Endothelial cell of umbilical vein (primary cell): ENCODE results near the gene AKT3. TPM values are rescaled to one million over a fixed set of nuclear protein-coding genes. Genes with fewer than 3 reads are reported as not detected.

Source experiments
- BruUV-seq: library from RNA; stranded (reverse); fragments of 400-500 nt; replicated peaks from 2 replicates; lab custom pipeline; 2021; lab: Mats Ljungman, UMichigan
- CTCF ChIA-PET: fragments of 300-600, 350-600 bp; sonication (Branson Sonifier 250); formaldehyde crosslinking; loops from one replicate; lab custom pipeline; 2021; ENCODE audit warnings: antibody characterized with exemption, inconsistent platforms; lab: Charles Lee
- POLR2A ChIA-PET: fragments of 300-600, 350-600 bp; sonication (Branson Sonifier 250); formaldehyde crosslinking; loops from one replicate; lab custom pipeline; 2021; ENCODE audit warnings: antibody characterized with exemption, inconsistent platforms; lab: Charles Lee
- DNase-seq: peaks from one replicate; pipeline ENCODE4 v3.0.0-alpha.2; 2011; ENCODE audit warnings: low read depth, low spot score
- FAIRE-seq: peaks from 2 replicates; lab custom pipeline; 2011; peaks lifted over from hg19 to GRCh38; lab: Jason Lieb, UNC
- H2AFZ ChIP-seq: 2 replicates; pipeline ENCODE4 v1.6.0; 2012; ENCODE audit warnings: low read depth, low read length, control low read depth, inconsistent platforms
- H3K27ac ChIP-seq: 2 replicates; pipeline ENCODE4 v1.5.1; 2011; ENCODE audit warnings: low read depth, mild to moderate bottlenecking, control low read depth, low read length, moderate library complexity; ENCODE audit not compliant: insufficient read depth
- H3K27me3 ChIP-seq, 2 experiments: 2 replicates each; pipeline versions ENCODE4 v1.6.0 to v1.6.1; 2011; ENCODE audit warnings: low read length in 2 of 2, mixed read lengths in 1 of 2; ENCODE audit not compliant: control insufficient read depth in 2 of 2, insufficient read depth in 2 of 2
- H3K36me3 ChIP-seq, 2 experiments: 2 replicates in 1 of 2; 3 replicates in 1 of 2; pipeline ENCODE4 v1.5.1; 2011; ENCODE audit warnings: low read length in 2 of 2, mild to moderate bottlenecking in 1 of 2, moderate library complexity in 1 of 2; ENCODE audit not compliant: control insufficient read depth in 2 of 2, insufficient read depth in 2 of 2; ENCODE audit errors: extremely low read depth in 1 of 2
- H3K4me1 ChIP-seq: 3 replicates; pipeline ENCODE4 v1.5.1; 2011; ENCODE audit warnings: mild to moderate bottlenecking, low read length; ENCODE audit not compliant: control insufficient read depth, insufficient read depth; ENCODE audit errors: extremely low read depth
- H3K4me2 ChIP-seq: 2 replicates; pipeline ENCODE4 v1.6.1; 2011; ENCODE audit warnings: low read length, control low read depth, mixed read lengths; ENCODE audit not compliant: insufficient read depth
- H3K4me3 ChIP-seq, 3 experiments: fragments of 200-600 bp in 1 of 3; sonication (generic), shearing (Covaris generic) in 1 of 3; replicated peaks in 1 of 3; 2 replicates each; pipeline ENCODE4 v1.5.1; 2011 to 2016; ENCODE audit warnings: control low read depth in 3 of 3, low read length in 3 of 3, mild to moderate bottlenecking in 2 of 3, inconsistent platforms in 1 of 3, low read depth in 1 of 3, moderate library complexity in 1 of 3; ENCODE audit not compliant: insufficient read depth in 1 of 3
- H3K79me2 ChIP-seq: 2 replicates; pipeline ENCODE4 v1.6.0; 2012; ENCODE audit warnings: low read length, inconsistent platforms; ENCODE audit not compliant: control insufficient read depth, insufficient read depth
- H3K9ac ChIP-seq: replicated peaks from 2 replicates; pipeline ENCODE3; 2011; ENCODE audit warnings: low read length, control low read depth; ENCODE audit not compliant: insufficient read depth; ENCODE audit errors: extremely low read depth
- H3K9me1 ChIP-seq: replicated peaks from 3 replicates; pipeline ENCODE4 v1.6.0; 2011; ENCODE audit warnings: mild to moderate bottlenecking, low read length; ENCODE audit not compliant: control insufficient read depth, insufficient read depth; ENCODE audit errors: extremely low read depth
- H3K9me3 ChIP-seq: replicated peaks from 2 replicates; pipeline ENCODE4 v1.5.1; 2012; ENCODE audit warnings: low read length, inconsistent platforms; ENCODE audit not compliant: control insufficient read depth, insufficient read depth
- H4K20me1 ChIP-seq: replicated peaks from 2 replicates; pipeline ENCODE3; 2011; ENCODE audit warnings: mild to moderate bottlenecking, low read length; ENCODE audit not compliant: control insufficient read depth, insufficient read depth; ENCODE audit errors: extremely low read depth
- EZH2 ChIP-seq: IDR thresholded peaks from 2 replicates; pipeline ENCODE4 v1.6.1; 2012; ENCODE audit warnings: borderline replicate concordance, low read depth, mild to moderate bottlenecking, moderate library complexity, low read length, inconsistent platforms; ENCODE audit not compliant: severe bottlenecking
- FOS ChIP-seq: IDR thresholded peaks from 2 replicates; pipeline ENCODE4 v1.6.1; 2011; ENCODE audit warnings: mild to moderate bottlenecking, low read length, moderate library complexity, borderline replicate concordance; ENCODE audit not compliant: insufficient read depth
- GATA2 ChIP-seq: IDR thresholded peaks from 2 replicates; pipeline ENCODE4 v1.7.0; 2011; ENCODE audit warnings: low read depth, mild to moderate bottlenecking, moderate library complexity, mixed read lengths, low read length; ENCODE audit not compliant: insufficient read length, insufficient read depth
- JUN ChIP-seq: IDR thresholded peaks from 2 replicates; pipeline ENCODE4 v1.6.1; 2011; ENCODE audit warnings: borderline replicate concordance, low read depth; ENCODE audit not compliant: insufficient read length, insufficient read depth
- MYC ChIP-seq: IDR thresholded peaks from one replicate; pipeline ENCODE4 v1.6.1; 2011; ENCODE audit warnings: mild to moderate bottlenecking, low read depth, low read length
- POLR2A ChIP-seq: IDR thresholded peaks from 2 replicates; pipeline ENCODE4 v1.6.1; 2012; ENCODE audit warnings: low read depth, mild to moderate bottlenecking, control low read depth, low read length
- POLR2AphosphoS5 ChIP-seq: IDR thresholded peaks from 2 replicates; pipeline ENCODE4 v1.6.1; 2012; ENCODE audit warnings: low read depth, mild to moderate bottlenecking, control low read depth, low read length, moderate library complexity; ENCODE audit not compliant: insufficient read depth
- dilution Hi-C: fragments of 300-500 bp; cut with MboI; formaldehyde crosslinking; loops from one replicate; pipeline ENCODE4 v1.15.0; 2019; ENCODE audit warnings: low sequenced_read_pairs; ENCODE audit not compliant: extremely low pct_ligation_motif_present
- intact Hi-C: fragments of 100-400 bp; cut with micrococcal nuclease; formaldehyde crosslinking; loops from one replicate; pipeline ENCODE4 v1.10.0; 2022
- polyA plus RNA-seq, 4 experiments: library from polyadenylated mRNA; depleted of rRNA in 3 of 4; stranded (reverse) in 3 of 4; unstranded in 1 of 4; fragments of >200 nt; gene quantifications; 2 replicates each; pipeline versions ENCODE4 v1.2.1 to v1.2.3, GENCODE V29; 2011 to 2012; ENCODE audit warnings: missing spikeins in 1 of 4
- total RNA-seq: library from RNA; stranded (reverse); gene quantifications from 2 replicates; pipeline ENCODE4 v1.2.3, GENCODE V29; 2021
- TF ChIP-seq, protein P1 (sequence below): IDR thresholded peaks from 2 replicates; pipeline ENCODE4 v1.6.1; 2011; ENCODE audit not compliant: insufficient read depth, insufficient read length
- TF ChIP-seq, protein P2 (sequence below), 2 donors: IDR thresholded peaks; 1 replicate in 1 of 2; 2 replicates in 1 of 2; pipeline ENCODE4 v1.5.1; 2011; ENCODE audit warnings: low read length in 2 of 2, mild to moderate bottlenecking in 2 of 2, moderate library complexity in 2 of 2, control low read depth in 1 of 2, inconsistent platforms in 1 of 2, low read depth in 1 of 2; ENCODE audit not compliant: insufficient read depth in 1 of 2; ENCODE audit errors: extremely low read depth in 1 of 2

Gene AKT3
- total and polyA plus RNA-seq, 2 donors (not counting 3 experiments of a cell fraction or from before 2014, with no cell fraction given): 20.6 to 97.1 TPM

DNA sequence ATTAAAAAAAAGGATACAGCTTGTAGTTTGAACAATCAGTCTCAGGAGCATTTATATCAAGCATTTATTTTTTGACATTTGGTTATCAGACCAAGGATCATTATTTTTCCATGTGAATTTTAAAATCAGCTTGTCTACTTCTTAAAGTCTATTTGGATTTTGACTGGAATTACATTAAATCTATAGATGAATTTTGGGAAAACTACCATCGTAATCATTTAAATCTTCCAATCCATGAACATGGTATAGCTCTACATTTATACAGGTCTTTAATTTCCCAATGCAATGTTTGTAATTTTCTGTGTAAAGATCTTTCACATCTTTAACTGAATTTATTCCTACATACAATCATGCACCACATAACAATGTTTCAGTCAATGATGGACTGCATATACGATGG, 203.2 kb downstream of the AKT3 start:
- no peak overlapping the region for H3K9ac ChIP-seq
- H3K4me2 ChIP-seq: no peak overlapping the region
- intact Hi-C loops: no loop called here
- TF ChIP-seq POLR2A (no peak), JUN (no peak), EZH2 (no peak), GATA2 (no peak), FOS (no peak), POLR2AphosphoS5 (no peak), MYC (no peak)
- TF ChIP-seq, protein P1, sequence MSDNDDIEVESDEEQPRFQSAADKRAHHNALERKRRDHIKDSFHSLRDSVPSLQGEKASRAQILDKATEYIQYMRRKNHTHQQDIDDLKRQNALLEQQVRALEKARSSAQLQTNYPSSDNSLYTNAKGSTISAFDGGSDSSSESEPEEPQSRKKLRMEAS: no peak
- TF ChIP-seq, protein P2, sequence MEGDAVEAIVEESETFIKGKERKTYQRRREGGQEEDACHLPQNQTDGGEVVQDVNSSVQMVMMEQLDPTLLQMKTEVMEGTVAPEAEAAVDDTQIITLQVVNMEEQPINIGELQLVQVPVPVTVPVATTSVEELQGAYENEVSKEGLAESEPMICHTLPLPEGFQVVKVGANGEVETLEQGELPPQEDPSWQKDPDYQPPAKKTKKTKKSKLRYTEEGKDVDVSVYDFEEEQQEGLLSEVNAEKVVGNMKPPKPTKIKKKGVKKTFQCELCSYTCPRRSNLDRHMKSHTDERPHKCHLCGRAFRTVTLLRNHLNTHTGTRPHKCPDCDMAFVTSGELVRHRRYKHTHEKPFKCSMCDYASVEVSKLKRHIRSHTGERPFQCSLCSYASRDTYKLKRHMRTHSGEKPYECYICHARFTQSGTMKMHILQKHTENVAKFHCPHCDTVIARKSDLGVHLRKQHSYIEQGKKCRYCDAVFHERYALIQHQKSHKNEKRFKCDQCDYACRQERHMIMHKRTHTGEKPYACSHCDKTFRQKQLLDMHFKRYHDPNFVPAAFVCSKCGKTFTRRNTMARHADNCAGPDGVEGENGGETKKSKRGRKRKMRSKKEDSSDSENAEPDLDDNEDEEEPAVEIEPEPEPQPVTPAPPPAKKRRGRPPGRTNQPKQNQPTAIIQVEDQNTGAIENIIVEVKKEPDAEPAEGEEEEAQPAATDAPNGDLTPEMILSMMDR (IDR thresholded peaks at IDR 0.05; ENCODE audit: extremely low read depth in 1 of 2, insufficient read depth in 1 of 2, low read depth in 1 of 2, low read length in 2 of 2): no peak
- dilution Hi-C loops: no loop called here
- FAIRE-seq (no peak), DNase-seq (no peak)
- no peak overlapping the region for H3K27ac ChIP-seq
- no peaks in the 10 kb centered on the region for H4K20me1 ChIP-seq
- H3K27me3 ChIP-seq: no peaks in the 10 kb centered on the region
- BruUV-seq: no TSS peak
- no peak overlapping the region for H2AFZ ChIP-seq
- peaks cover 22% of the 10 kb centered on the region for H3K4me1 ChIP-seq
- ChIA-PET CTCF (interaction anchor here (2.5 kb wide), 1 partner anchor 11 kb away, joined by 9 read pairs; no protein-coding TSS in a partner anchor), POLR2A (no interaction called here)
- no peaks in the 10 kb centered on the region for H3K9me1 ChIP-seq
- H3K36me3 ChIP-seq: no peaks in the 10 kb centered on the region
- H3K4me3 ChIP-seq: no peak overlapping the region
- no peaks in the 10 kb centered on the region for H3K9me3 ChIP-seq
- H3K79me2 ChIP-seq: no peaks in the 10 kb centered on the region
